ENCODE results near the gene ZFP14.

Gene ZFP14

GRCh38 chr19:36378625-36379509 is at the start of gene ZFP14:
Gene ZFP14 (minus strand): TSS chr19:36379201. CDS start chr19:36367892, 11,309 bp downstream.
- H3K9ac ChIP-seq (ENCODE audit: low read length) = peak within 1 kb of the TSS; percentile 46
- H3K4me1 ChIP-seq (ENCODE audit: insufficient read depth, low read length) = peaks cover 14% of the 10 kb centered on the region
- H3K9me3 ChIP-seq (ENCODE audit: low read length) = no peaks in the 10 kb centered on the region
- H3K4me3 ChIP-seq (ENCODE audit: low read depth in 1 of 2, low read length in 2 of 2) = peak within 1 kb of the TSS; percentile 79 to 81
- H3K27me3 ChIP-seq (ENCODE audit: control insufficient read depth in 1 of 2, insufficient read depth in 2 of 2, low read length in 2 of 2) = no peaks in the 10 kb centered on the region
- no peaks in the 10 kb centered on the region for H3K36me3 ChIP-seq (ENCODE audit: insufficient read depth, low read length)
- H3K27ac ChIP-seq (ENCODE audit: low read depth, low read length) = peak within 1 kb of the TSS; percentile 86

GRCh38 chr19:36423925-36424324 is 44.9 kb upstream of the ZFP14 start:
- Histone ChIP-seq H3K36me3 (ENCODE audit: insufficient read depth, low read length) (no peaks in the 10 kb centered on the region), H3K4me1 (ENCODE audit: insufficient read depth, low read length) (no peaks in the 10 kb centered on the region), H3K27ac (ENCODE audit: low read depth, low read length) (no peak overlapping the region), H3K27me3 (ENCODE audit: control insufficient read depth in 1 of 2, insufficient read depth in 2 of 2, low read length in 2 of 2) (peaks cover 0 to 6% of the 10 kb centered on the region in 2 donors), H3K4me3 (ENCODE audit: low read depth in 1 of 2, low read length in 2 of 2) (no peak overlapping the region), H3K9me3 (ENCODE audit: low read length) (no peaks in the 10 kb centered on the region), H3K9ac (ENCODE audit: low read length) (no peak overlapping the region)

GRCh38 chr19:36421749-36422481 is 42.9 kb upstream of the ZFP14 start:
- Histone ChIP-seq H3K36me3 (ENCODE audit: insufficient read depth, low read length) (no peaks in the 10 kb centered on the region), H3K27me3 (ENCODE audit: control insufficient read depth in 1 of 2, insufficient read depth in 2 of 2, low read length in 2 of 2) (peaks cover 0 to 6% of the 10 kb centered on the region in 2 donors), H3K9me3 (ENCODE audit: low read length) (no peaks in the 10 kb centered on the region), H3K9ac (ENCODE audit: low read length) (no peak overlapping the region), H3K27ac (ENCODE audit: low read depth, low read length) (no peak overlapping the region), H3K4me3 (ENCODE audit: low read depth in 1 of 2, low read length in 2 of 2) (peak overlapping the region; percentile 51 to 52), H3K4me1 (ENCODE audit: insufficient read depth, low read length) (peaks cover 11% of the 10 kb centered on the region)

- Histone ChIP-seq H3K27me3 (ENCODE audit: control insufficient read depth in 1 of 2, insufficient read depth in 2 of 2, low read length in 2 of 2) (peaks cover 0 to 6% of the 10 kb centered on the region in 2 donors), H3K36me3 (ENCODE audit: insufficient read depth, low read length) (no peaks in the 10 kb centered on the region), H3K9ac (ENCODE audit: low read length) (no peak overlapping the region), H3K4me1 (ENCODE audit: insufficient read depth, low read length) (peaks cover 11% of the 10 kb centered on the region), H3K4me3 (ENCODE audit: low read depth in 1 of 2, low read length in 2 of 2) (peak overlapping the region; percentile 51 to 52), H3K27ac (ENCODE audit: low read depth, low read length) (no peak overlapping the region), H3K9me3 (ENCODE audit: low read length) (no peaks in the 10 kb centered on the region)
These were observed 42.2 kb upstream of the ZFP14 start for GRCh38 chr19:36420961-36421748.

- Histone ChIP-seq H3K27me3 (ENCODE audit: control insufficient read depth in 1 of 2, insufficient read depth in 2 of 2, low read length in 2 of 2) (peaks cover 0 to 6% of the 10 kb centered on the region in 2 donors), H3K36me3 (ENCODE audit: insufficient read depth, low read length) (no peaks in the 10 kb centered on the region), H3K9me3 (ENCODE audit: low read length) (no peaks in the 10 kb centered on the region), H3K9ac (ENCODE audit: low read length) (peak within 1 kb of the TSS; percentile 70), H3K4me3 (ENCODE audit: low read depth in 1 of 2, low read length in 2 of 2) (peak within 1 kb of the TSS; percentile 77 to 94), H3K4me1 (ENCODE audit: insufficient read depth, low read length) (peaks cover 11% of the 10 kb centered on the region), H3K27ac (ENCODE audit: low read depth, low read length) (peak within 1 kb of the TSS; percentile 85)
These were observed 39.4 kb upstream of the ZFP14 start, which contains the start of gene ZFP82 for GRCh38 chr19:36418287-36419001. Gene ZFP82 (minus strand): TSS chr19:36418644. CDS start chr19:36409789, 8,855 bp downstream.

- Histone ChIP-seq H3K4me3 (ENCODE audit: low read depth in 1 of 2, low read length in 2 of 2) (peak overlapping the region; percentile 77 to 94), H3K4me1 (ENCODE audit: insufficient read depth, low read length) (peaks cover 11% of the 10 kb centered on the region), H3K9ac (ENCODE audit: low read length) (peak overlapping the region; percentile 70)
These were observed 38.8 kb upstream of the ZFP14 start for GRCh38 chr19:36417752-36418286.

GRCh38 chr19:36409841-36410240 is 30.8 kb upstream of the ZFP14 start:
- Histone ChIP-seq H3K9me3 (ENCODE audit: low read length) (no peaks in the 10 kb centered on the region), H3K4me1 (ENCODE audit: insufficient read depth, low read length) (no peaks in the 10 kb centered on the region), H3K36me3 (ENCODE audit: insufficient read depth, low read length) (peaks cover 35% of the 10 kb centered on the region), H3K27me3 (ENCODE audit: control insufficient read depth in 1 of 2, insufficient read depth in 2 of 2, low read length in 2 of 2) (no peaks in the 10 kb centered on the region), H3K4me3 (ENCODE audit: low read depth in 1 of 2, low read length in 2 of 2) (no peak overlapping the region), H3K9ac (ENCODE audit: low read length) (no peak overlapping the region), H3K27ac (ENCODE audit: low read depth, low read length) (no peak overlapping the region)

More at GRCh38 chr19:36417752-36418286, 38.8 kb upstream of the ZFP14 start:
- no peaks in the 10 kb centered on the region for H3K9me3 ChIP-seq (ENCODE audit: low read length)
- no peaks in the 10 kb centered on the region for H3K36me3 ChIP-seq (ENCODE audit: insufficient read depth, low read length)
- H3K27me3 ChIP-seq (ENCODE audit: control insufficient read depth in 1 of 2, insufficient read depth in 2 of 2, low read length in 2 of 2) = peaks cover 0 to 6% of the 10 kb centered on the region in 2 donors
- H3K27ac ChIP-seq (ENCODE audit: low read depth, low read length) = peak overlapping the region; percentile 85

GRCh38 chr19:36408101-36408500 is 29.1 kb upstream of the ZFP14 start:
- H3K36me3 ChIP-seq (ENCODE audit: insufficient read depth, low read length) = peaks cover 43% of the 10 kb centered on the region
- H3K9me3 ChIP-seq (ENCODE audit: low read length) = no peaks in the 10 kb centered on the region
- H3K27ac ChIP-seq (ENCODE audit: low read depth, low read length) = no peak overlapping the region
- no peaks in the 10 kb centered on the region for H3K27me3 ChIP-seq (ENCODE audit: control insufficient read depth in 1 of 2, insufficient read depth in 2 of 2, low read length in 2 of 2)
- H3K4me3 ChIP-seq (ENCODE audit: low read depth in 1 of 2, low read length in 2 of 2) = no peak overlapping the region
- H3K4me1 ChIP-seq (ENCODE audit: insufficient read depth, low read length) = no peaks in the 10 kb centered on the region
- no peak overlapping the region for H3K9ac ChIP-seq (ENCODE audit: low read length)

- no peaks in the 10 kb centered on the region for H3K9me3 ChIP-seq (ENCODE audit: low read length)
- H3K36me3 ChIP-seq (ENCODE audit: insufficient read depth, low read length) = peaks cover 59% of the 10 kb centered on the region
- no peak overlapping the region for H3K27ac ChIP-seq (ENCODE audit: low read depth, low read length)
- no peaks in the 10 kb centered on the region for H3K27me3 ChIP-seq (ENCODE audit: control insufficient read depth in 1 of 2, insufficient read depth in 2 of 2, low read length in 2 of 2)
- H3K4me3 ChIP-seq (ENCODE audit: low read depth in 1 of 2, low read length in 2 of 2) = no peak overlapping the region
- no peaks in the 10 kb centered on the region for H3K4me1 ChIP-seq (ENCODE audit: insufficient read depth, low read length)
- no peak overlapping the region for H3K9ac ChIP-seq (ENCODE audit: low read length)
These were observed 25.5 kb upstream of the ZFP14 start for GRCh38 chr19:36404498-36404897.

- Histone ChIP-seq H3K4me1 (ENCODE audit: insufficient read depth, low read length) (no peaks in the 10 kb centered on the region), H3K9ac (ENCODE audit: low read length) (no peak overlapping the region), H3K27ac (ENCODE audit: low read depth, low read length) (no peak overlapping the region), H3K4me3 (ENCODE audit: low read depth in 1 of 2, low read length in 2 of 2) (no peak overlapping the region), H3K36me3 (ENCODE audit: insufficient read depth, low read length) (peaks cover 37% of the 10 kb centered on the region), H3K9me3 (ENCODE audit: low read length) (no peaks in the 10 kb centered on the region), H3K27me3 (ENCODE audit: control insufficient read depth in 1 of 2, insufficient read depth in 2 of 2, low read length in 2 of 2) (no peaks in the 10 kb centered on the region)
These were observed 22.5 kb upstream of the ZFP14 start for GRCh38 chr19:36401475-36401874.

All from muscle layer of colon (tissue), 2 donors.